HL-60/S4 treated with phorbol 12-myristate 13-acetate at 8.2 ng/mL for 4 days and 3 days (cell line): ENCODE results near the gene ANGEL1.

Source experiments
- in situ Hi-C: fragments of 300-500 bp; cut with MboI; formaldehyde crosslinking; loops from 2 replicates; pipeline ENCODE4 v1.15.0; 2022; ENCODE audit warnings: low sequenced_read_pairs

Gene ANGEL1, protein sequence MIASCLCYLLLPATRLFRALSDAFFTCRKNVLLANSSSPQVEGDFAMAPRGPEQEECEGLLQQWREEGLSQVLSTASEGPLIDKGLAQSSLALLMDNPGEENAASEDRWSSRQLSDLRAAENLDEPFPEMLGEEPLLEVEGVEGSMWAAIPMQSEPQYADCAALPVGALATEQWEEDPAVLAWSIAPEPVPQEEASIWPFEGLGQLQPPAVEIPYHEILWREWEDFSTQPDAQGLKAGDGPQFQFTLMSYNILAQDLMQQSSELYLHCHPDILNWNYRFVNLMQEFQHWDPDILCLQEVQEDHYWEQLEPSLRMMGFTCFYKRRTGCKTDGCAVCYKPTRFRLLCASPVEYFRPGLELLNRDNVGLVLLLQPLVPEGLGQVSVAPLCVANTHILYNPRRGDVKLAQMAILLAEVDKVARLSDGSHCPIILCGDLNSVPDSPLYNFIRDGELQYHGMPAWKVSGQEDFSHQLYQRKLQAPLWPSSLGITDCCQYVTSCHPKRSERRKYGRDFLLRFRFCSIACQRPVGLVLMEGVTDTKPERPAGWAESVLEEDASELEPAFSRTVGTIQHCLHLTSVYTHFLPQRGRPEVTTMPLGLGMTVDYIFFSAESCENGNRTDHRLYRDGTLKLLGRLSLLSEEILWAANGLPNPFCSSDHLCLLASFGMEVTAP

DNA sequence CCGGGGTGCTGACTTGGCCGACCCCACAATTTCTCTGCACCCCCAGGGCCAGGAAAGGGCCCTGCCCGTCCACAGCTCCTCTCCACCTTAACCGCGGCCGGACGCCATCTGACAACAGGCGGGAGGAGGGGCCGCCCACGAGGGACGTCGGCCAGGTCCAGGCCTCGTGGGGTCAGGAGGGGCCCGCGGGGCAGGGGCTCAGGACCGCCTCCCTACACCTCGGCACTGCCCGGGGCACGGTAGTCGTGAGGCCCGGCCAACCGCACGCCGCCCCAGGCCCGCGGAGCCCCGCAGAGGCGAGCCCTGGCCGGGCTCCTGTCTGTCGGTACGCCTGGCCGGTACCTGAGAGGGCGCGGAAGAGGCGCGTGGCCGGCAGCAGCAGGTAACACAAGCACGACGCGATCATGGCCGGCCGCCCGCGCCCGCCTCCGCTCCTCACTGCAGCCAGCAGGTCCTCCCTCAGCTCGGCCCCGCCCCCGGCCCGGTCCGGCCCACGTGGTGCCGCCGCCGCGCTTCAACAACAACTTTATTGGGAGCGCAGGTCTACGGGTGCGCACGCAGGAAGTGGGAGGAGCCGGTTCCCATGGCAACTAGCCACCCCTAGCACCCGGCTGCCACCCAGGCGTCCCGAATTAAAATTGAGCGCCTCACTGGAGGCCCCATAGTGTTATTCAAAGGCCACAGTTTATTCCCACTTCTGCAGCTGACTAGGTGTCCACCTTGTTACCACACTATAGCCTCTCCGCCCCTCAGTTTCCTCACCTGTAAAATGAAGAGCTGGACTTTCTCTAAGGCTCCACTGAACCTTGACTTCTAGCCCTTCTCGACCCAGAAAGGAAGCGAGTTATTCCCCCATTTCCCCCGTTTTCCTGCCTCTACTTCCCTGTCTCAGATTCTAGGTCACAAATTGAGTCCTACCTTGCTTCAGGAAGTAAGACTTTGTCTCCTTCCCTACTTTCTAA lies at the start of gene ANGEL1:
Gene ANGEL1 (minus strand): TSS at position 461 of the 962 bp plus-strand sequence. CDS start 55 bp downstream, at position 406.
- in situ Hi-C loops: no loop called here

DNA sequence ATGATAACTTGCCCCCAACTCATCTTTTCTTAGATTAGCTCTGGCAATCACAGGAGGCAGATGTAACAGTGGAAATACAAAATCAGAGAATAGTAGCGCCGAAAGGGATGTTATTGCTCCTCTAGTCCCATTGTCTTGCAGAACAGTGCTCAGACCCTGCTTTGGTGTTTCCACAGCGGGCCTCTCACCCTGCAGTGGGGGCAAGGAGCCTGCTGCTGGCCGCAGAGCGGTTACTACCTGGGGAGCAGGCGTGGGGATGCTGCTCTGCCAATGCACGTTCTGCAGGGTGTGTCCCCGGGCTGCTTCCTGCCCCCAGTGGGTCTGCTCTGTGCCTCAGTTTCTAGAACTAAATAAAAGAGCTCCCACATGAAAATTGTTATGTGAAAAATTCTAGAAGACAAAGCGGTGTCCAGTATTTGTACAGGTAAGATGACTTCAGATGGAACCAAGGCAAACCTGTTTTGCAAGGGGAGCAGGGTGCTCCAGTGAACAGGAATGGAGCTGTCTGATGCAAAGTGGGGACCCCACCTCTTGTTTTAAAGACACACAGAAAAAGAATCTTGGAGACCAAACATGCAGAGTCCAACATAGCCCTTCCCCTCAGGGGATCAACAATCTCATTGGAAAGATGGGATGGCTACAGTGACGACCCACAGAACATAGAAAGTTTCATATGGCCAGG lies 49.0 kb upstream of the ANGEL1 start:
- in situ Hi-C loops: loop anchor here (25.0 kb wide), 1 partner anchor 451 kb away; the partner anchor contains the start of genes GSTZ1 and POMT2

DNA sequence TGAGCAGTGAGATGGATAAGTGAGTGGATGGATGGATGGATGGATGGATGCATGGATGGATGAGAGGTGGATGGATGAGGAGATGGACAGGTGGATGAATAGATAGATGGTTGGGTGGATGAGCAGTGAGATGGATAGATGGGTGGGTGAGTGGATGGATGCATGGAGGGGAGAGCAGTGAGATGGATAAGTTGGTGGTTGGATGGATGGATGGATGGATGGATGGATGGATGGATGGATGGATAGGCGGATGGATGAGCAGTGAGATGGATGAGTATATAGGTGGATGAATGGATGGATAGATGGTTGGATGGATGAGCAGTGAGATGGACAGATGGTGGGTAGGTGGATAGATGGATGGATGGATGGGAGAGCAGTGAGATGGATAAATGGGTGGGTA lies 44.1 kb upstream of the ANGEL1 start:
- in situ Hi-C loops: loop anchor here (25.0 kb wide), 1 partner anchor 456 kb away; the partner anchor contains the start of genes GSTZ1 and POMT2

DNA sequence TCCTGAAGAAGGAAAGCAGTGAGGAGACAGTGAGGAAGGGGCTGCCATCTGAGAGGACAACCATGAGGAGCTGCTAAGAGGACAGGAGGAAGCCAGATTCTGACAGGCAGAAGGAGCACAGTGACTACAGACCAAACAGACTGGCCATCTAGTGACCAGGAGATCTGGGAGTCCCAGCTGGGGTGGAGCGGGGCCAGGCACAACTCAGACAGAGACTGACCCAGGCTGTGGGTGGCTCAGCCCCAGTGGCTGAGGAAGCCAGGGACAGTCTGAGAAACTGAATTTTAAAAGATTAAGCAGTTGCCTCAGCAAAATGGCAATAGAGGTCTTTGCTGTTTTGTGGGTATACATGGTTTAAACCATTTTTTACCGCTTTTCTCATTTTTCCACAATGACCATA lies 42.4 kb upstream of the ANGEL1 start:
- in situ Hi-C loops: loop anchor here (25.0 kb wide), 1 partner anchor 457 kb away; the partner anchor contains the start of genes GSTZ1 and POMT2

DNA sequence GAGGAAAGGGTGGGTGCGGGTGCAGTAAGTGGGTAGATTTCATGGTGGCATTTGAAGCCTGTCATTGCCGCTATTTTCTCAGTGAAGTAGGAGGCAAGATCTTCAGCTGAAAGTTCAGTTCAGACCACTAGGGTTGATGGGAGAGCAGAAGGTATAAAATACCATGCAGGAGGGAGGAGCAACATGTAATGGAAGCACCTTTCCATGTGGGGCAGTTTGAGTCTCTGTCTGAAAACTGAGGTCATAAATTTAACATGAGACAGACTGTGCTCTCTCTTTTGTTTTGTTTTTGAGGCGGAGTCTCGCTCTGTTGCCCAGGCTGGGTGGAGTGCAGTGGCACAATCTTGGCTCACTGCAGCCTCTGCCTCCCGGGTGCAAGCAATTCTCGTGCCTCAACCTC lies 36.2 kb upstream of the ANGEL1 start:
- in situ Hi-C loops: no loop called here

DNA sequence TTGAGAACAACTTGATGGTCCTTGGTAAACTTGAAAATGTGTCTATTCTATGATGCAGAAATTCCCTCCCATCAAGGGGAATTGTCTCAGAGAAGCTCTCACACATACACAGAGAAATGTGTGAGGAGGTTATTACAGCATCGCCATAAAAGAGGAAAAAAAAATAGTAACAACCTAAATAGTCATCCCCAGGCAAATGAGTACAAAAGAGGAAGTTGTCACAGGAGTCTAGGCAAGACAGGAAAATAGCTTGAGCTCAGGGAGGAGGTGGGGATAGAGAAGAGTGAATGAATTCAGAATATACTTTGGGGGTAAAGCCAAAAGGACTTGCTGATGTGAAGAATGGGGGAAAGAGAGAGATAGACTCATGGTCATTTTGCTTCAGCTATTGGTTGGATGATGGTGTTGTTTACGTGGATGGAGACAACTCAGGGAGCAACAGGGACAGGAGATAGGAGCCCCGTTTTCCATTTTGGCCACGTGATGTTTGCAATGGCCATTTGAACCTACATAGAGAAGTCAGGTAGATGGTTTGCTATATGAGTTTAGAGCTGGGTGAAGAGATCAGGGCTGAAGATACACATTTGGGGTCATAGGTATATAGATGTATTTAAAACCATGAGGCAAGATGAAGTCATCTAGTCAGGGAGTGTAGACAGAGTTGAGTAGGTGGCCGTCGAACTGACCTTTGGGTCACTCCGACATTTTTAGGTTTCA lies 33.8 kb upstream of the ANGEL1 start:
- in situ Hi-C loops: no loop called here

DNA sequence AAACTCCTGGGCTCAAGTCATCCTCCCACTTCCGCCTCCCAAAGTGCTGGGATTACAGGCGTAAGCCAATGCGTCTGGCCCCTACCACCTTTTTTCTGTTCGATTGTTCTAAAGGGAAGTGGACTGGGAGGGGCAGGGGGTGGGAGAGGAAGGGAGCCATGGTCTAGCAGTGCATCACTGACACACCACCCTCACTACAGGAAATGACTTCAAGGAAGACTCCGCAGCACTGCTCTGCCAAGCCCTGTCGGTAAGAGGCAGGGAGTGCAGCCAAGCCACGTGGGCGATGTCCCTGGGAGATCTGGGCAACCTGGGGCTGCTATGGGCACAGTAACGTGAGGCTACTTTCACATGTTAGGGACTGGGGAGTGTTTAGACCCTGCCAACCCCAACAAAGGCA lies 31.5 kb upstream of the ANGEL1 start:
- in situ Hi-C loops: no loop called here

DNA sequence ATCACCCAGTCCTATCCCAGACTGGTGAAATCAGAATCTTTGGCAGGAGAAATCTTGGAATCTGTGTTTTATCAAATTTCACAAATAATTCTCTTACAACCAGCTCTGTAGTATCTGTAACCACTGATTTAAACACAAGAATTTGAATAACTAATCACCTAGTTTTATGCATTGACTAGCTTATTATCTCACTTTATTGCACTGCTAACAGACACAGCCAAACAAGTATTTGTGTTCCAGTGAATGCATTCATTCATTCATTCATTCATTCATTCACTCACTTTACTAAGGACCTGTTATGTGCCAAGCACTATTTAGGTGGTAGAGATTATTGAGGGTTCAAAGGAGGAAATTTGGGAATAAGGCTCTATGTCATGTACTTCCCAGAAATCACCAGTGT lies 29.7 kb upstream of the ANGEL1 start:
- in situ Hi-C loops: no loop called here

DNA sequence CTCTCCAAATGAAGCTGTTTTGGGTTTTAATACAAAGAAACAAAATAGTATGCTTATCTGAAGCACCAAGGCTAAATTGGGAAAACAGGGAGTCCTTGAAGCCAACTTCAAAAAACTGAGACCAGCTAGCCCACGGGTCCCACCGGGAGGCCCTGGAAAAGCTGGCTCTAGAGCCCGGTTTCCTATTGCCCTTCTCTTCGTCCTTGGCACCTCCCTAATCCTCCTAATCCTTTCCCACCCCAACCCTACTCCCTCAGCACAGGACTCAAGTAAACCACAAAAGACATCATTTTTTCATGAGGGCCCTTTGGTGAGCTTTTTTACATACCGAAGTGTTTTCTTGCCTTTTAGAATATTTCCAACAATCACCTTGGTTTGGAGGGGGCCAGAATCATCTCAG lies 24.8 kb upstream of the ANGEL1 start:
- in situ Hi-C loops: no loop called here

DNA sequence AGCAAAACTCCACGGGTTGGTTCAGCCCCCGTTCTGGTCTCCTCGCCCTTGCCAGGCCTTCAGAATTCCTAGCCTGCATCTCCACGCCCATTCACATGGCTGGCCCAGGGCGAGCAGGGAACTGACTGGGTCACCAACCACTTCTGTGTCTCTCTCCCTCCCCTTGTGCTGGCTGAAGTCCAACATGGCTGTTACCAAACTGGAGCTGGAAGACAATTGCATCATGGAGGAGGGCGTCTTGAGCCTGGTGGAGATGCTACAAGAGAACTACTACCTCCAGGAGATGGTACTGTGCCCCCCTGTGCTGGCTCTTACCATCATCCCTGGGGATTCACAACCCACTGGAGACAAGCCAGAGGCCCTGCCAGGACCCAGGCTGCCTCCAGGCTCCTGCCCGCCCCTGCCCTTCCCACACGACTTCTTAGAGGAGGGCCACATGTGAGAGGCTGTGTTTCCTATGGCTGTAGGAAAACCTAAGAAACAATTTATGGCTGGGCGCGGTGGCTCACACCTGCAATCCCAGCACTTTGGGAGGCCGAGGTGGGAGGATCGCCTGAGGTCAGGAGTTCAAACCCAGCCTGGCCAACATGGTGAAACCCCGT lies 23.4 kb upstream of the ANGEL1 start:
- in situ Hi-C loops: no loop called here

DNA sequence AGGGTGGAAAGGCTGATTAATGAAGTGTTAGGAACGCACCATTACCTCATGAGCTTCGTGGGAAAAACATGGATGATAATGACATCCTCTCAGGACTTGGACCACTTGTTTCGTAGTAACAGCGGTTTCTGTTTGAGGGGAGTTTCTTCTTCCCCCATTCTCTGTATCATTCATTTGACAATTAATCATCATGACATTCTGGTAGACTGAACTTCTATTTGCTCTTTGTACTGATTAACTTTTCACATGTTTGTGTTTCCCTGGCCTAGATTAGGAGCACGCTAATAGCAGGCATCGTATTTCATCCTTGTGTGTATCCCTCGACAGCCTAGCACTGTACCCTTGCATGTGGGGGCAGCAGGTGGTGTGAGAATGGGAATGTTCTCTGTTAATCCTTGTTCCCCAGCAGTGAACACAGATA lies 21.6 kb upstream of the ANGEL1 start:
- in situ Hi-C loops: no loop called here

DNA sequence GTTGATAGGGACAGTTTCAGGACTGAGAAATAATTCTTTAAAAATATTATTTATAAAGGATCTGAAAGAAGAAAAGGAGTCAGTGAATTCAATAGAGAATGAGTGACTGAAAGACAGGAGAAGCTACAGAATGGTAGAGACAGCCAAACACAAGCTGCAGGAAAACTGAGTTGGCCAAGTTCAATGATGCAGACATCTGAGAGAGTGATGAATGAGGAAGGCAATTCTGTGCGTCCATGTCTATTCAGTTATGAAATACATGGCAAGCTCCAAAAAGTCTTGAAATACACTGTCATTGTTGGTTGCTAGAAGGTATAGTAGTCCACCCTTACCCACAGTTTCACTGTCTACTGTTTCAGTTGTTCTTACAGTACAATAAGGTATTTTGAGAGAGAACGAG lies 20.3 kb upstream of the ANGEL1 start:
- in situ Hi-C loops: no loop called here

DNA sequence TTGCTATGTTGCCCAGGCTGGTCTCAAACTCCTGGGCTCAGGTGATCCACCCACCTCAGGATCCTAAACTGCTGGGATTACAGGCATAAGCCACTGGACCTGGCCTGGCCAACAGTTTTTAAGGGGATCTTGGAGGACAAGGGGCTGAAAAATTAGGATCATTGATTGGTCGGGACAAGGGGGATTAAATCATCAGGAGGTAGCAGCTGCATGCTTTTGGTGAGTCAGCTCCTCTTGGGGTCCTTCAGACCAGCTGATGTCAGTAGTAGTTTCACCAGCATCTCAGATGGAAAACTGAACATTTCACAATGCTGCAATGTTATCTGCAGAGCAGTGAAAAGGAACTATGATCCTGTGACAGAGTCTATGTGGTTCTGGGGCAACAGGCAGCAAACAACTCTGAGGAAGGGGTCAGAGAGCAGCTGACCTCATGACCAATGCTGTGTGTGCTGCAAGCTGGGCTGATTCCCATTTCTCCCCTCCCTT lies 19.9 kb upstream of the ANGEL1 start:
- in situ Hi-C loops: no loop called here

DNA sequence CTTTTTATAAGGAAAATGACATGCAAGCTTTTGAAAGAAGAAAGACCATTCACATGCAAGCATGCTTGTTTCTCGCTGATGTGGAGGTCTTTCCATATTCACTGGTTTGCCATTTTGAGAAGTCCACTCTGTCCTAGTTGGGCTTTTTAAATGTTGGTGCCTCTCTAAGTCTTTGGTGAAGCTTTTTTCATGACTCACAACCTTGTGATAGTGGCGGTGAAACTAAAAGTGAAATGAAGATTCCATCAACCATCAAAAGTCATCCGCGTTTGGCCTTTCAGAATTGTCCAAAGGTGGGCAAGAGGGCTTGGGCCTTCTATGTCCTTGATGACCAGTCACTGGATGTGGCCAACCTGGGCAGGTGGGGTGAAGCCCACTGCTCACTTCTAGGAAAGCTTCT lies 17.9 kb upstream of the ANGEL1 start:
- in situ Hi-C loops: no loop called here

DNA sequence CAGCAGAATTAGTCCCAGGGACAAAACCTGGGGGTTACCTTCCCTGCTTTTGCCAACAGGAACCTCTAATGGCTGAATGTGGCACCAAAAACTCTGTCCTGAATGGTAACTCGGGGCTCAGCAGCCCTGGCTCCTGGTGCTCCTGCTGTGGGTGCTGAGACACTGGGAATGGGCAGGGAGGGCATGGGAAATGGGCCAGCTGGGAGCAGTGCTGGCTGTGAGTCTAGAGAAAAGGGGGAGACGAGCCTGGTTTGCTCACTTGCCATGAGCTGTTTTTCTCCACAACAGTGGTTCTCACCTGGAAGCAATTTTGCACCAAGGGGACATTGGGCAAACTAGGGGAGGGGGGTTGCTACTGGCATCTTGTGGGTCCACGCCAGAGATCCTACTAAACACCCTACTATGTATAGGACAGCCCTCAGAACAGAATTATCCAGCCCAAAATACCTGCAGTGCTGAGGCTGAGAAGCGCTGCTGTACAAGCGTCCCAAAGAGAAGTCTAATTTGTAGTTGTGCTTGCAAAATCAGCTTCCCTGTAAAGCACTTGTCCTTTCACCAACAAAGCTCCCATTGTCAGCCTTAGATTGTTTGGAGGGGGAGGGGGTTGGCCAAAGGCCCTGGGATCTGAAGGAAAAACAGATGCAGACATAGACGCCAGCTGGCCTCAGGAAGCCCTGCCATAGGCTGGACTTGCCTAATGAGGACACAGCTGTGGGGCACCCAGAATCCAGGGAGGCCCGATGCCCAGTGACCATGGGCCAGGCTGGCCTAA lies 17.2 kb upstream of the ANGEL1 start:
- in situ Hi-C loops: no loop called here

DNA sequence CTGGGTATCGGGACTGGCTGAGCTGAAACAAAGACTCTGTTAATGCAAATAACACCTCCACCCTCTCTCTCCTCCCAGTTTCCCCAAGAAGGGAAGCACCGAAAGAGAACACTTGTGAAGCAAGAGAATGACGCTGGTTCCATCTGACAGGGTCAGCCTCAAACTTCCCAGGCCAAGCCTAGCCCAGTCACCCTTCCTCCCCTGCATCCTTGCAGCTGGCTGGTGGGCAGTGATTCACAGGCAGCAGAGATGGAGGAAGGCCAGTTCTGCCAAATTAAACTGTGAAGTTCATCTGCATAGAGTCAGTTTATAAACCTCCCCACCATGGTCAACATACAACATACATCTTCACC lies 16.3 kb upstream of the ANGEL1 start:
- in situ Hi-C loops: no loop called here

DNA sequence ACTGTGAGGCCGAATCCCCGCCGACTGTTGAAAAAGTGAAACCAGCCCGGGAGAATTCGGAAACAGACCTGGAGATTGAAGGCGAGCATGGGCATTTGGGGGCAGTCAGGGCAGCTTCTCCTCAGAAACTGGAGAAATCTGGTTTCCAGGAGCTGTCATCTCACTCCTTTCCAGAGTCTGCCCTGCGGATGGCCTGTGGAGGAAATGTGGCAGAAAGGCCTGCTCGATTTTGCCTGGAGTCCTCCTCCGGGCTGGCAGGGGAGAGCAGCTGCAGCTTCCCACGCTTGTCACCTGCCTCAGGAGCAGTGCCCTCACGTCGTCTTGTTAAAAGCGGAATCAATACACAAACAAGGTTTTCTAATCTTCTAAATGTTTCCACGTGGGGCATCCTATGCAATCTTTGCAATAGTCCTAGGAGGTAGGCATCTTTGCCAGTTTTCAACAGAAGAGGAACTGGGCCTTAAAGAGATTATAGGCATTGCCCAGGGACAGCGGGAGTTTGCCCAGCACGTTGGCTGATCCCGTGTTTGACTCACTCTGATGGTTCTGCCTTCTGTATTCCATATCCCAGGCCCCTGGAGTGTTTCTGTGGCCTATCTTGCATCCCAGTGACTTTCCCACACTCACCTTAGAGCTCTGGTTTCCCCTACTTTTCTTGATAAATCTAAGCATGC lies 15.8 kb upstream of the ANGEL1 start:
- in situ Hi-C loops: no loop called here

DNA sequence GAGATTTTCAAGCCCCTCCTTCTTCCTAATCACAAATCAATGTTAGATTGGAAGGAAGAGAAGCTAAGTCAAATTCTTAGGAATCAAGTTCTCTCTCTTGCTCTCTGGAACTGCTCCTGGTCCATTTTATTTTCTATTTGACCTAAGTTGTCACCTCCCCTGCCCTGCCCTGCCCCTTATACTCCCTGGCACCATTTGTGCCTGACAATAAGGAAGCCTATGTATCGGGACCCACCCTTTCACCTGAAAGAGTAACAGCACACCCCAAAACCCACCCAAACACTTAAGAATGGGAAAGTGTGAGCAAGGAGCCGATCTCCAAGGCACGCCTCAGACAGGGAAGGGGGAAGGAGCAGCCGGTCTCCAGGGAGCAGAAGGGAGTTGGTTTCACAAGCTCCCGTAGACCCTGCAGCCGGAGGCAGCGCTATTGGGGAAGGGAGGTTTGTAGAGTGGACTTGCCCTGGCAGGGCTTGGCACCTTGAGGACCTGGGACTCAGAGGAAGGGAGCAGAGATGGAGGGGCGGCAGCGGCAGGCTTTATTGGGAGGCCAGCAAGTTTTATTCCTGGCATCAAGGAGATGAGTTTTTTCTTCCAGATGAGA lies 15.1 kb upstream of the ANGEL1 start:
- in situ Hi-C loops: no loop called here
